Stimulated activated CD4-positive, alpha-beta T cell treated with anti-CD3 and anti-CD28 coated beads, Interleukin-12 subunit alpha, Interleukin-12 subunit beta, amount 100 ng/mL, for 48 hours (primary cell): ENCODE results near the gene DPP4.

Experiments used
- DNase-seq, 3 donors: peaks; one replicate each; pipeline ENCODE4 v3.0.0-alpha.2; 2020; ENCODE audit warnings: low read depth in 2 of 3, low spot score in 1 of 3

Gene DPP4

DNA sequence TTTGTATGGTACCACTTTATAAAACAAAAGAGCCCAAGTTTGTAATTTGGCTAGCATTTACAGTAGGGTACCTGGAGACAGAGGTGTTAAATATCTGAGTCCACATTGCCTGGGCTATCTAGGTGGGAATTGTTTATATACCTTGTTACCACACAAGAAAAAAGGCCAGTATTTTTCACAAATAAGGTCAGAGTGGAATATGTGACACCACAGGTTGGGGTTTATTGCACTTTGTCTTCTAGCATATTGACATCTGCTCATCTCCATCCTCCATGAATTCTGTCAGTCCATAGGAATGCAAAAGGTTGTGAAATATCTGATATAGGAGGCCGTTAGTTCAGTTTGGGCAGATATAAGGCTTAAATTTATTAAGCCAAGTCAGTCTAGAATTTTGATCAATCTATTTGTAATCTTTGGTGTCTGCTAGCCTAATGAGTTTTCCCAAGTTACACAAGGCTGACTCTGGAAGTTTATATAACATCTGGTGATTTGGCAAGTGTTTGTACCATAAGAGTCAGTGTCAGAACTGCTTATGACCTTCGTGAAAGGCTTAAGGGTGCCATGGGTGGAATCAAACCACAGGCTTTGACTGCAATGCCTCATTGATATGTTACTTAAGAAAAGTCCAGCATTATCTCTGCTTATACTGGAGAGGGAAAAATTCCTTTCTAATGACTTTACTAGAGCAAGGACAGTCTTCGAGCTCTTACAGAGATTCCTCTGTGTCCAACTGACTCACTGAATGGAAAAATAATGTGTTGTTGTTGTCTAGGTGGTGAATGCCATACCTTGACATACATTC, 11.3 kb upstream of the DPP4 start:
- no peak for DNase-seq

GRCh38 chr2:162084536-162084935, 10.5 kb upstream of the DPP4 start:
- no peak for DNase-seq

DNA sequence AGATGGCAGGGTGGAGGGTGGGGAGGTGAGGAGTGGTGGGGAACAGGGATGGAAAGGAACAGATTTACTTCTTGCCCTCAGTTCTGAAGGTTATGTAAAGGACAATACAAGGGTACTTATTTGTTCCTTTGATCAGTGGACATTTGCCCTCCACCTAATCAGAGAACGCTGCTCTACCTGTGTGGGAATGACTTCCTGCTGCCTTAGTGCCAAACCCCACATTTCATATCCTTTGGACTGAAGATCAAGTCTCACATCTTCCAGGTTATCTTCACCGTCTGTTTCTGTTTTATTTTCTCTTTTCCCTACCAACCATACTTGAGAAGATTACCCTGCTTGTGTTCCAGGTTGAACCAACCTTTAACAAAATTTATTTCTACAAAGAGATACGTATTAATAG, 8.7 kb upstream of the DPP4 start:
- no peak for DNase-seq

DNA sequence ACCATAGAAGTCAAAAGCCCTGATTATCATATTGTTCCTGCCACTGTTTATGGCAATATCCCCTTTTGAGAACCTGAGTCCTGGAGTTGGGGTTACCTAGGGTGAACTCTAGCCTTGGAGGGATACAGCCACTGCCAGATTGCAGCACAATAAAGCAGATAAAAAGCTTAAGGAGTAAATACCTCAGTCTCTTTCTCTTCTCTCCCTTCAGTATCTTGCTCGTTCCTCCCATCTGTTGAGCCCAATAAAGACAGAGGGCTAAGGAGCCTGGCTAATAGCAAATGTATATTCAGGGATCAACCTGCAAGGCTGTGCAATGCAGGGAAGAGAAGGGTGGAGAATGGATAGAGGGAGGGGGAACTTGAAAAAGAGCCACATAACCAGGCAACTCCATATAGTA, 8.0 kb upstream of the DPP4 start:
- no peak for DNase-seq

GRCh38 chr2:162079514-162079913, 5.5 kb upstream of the DPP4 start:
- DNase-seq: no peak

- no peak for DNase-seq
Observed at GRCh38 chr2:162075689-162076132, 1.7 kb upstream of the DPP4 start.

DNA sequence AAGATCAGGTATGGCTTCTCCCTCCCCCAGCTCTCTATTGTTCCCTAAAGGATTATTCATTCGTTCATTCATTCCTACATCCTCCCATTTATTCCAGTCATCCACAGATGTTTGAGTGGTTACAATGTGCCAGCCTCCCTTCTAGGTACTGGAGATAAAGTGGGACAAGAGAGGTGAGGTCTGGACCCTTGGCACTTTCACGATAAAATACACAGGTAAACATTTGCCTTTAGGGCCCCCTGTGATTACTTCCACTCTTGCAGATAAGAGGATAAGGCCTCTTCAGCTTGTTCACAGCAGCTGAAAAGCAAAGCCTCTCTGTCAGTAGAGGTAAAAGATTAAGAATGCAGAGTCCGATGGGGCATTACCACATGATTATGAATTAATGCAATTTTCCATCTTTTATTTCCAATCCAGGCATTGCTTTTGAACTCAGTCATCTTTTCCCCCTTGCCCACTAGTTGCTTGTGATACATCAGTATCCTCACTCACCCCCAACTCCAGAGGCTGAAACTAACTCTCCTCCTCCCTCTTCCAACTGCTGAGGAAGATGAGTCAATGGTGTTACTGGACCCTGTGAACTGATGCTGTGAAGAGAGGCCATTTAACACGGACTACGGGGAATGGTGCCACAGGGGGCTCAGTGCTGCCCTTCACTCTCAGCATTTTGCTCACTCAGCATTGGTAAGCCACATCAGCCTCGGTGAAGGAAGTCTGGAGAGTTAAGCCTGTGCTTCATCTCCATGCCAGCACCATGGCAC, 1.1 kb upstream of the DPP4 start:
- DNase-seq: no peak

- DNase-seq: no peak
Observed at GRCh38 chr2:162074632-162074895, 549 bp upstream of the DPP4 start.

DNA sequence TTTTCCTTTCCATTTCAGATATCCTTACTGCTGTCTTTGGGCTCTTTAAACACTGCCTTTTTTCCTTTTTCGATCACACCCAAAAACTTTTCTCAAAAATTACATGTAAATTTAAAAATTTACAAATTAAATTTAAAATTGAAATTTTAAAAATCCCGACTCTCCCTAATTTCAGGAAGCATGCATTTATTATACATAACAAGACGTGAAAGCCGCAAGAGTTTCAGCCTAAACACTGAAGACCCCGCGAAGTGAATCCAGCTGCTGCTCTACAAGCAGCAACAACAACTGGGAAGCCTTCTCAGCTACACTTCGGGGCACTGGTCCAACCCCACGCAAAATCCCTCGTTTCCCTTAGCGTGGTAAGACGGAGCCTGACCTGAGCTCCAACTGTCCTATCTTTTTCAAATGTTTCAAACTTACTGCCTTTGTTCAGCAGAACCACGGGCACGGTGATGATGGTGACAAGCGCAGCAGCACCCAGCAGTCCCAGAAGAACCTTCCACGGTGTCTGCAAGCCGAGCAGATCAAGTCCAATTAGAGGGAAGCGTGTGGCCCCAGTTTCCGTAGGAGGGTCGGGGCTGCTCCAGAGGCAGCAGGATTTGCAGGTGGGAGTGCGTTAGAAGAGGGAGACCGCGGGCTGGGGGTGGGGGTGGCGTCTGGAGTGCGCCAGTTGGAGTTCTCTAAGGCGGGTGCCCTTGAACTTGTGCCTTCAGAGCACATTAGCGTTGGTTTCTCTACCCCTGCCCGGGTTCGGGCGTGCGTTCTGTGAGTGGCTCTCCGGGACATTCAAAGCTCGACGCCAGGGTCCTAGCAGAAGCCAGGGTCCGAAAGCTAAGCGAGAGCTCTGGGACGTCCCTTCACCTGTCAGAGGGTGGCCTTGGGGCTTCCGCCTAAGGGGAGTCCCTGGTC, 783 bp downstream of the DPP4 start:
- DNase-seq: peak in 1 of 3 donors; percentile 29

GRCh38 chr2:162072181-162072702, 1.8 kb downstream of the DPP4 start:
- no peak for DNase-seq

- DNase-seq: no peak
Observed at GRCh38 chr2:162071001-162071400, 3.0 kb downstream of the DPP4 start.

GRCh38 chr2:162070228-162070936, 3.6 kb downstream of the DPP4 start:
- no peak for DNase-seq

DNA sequence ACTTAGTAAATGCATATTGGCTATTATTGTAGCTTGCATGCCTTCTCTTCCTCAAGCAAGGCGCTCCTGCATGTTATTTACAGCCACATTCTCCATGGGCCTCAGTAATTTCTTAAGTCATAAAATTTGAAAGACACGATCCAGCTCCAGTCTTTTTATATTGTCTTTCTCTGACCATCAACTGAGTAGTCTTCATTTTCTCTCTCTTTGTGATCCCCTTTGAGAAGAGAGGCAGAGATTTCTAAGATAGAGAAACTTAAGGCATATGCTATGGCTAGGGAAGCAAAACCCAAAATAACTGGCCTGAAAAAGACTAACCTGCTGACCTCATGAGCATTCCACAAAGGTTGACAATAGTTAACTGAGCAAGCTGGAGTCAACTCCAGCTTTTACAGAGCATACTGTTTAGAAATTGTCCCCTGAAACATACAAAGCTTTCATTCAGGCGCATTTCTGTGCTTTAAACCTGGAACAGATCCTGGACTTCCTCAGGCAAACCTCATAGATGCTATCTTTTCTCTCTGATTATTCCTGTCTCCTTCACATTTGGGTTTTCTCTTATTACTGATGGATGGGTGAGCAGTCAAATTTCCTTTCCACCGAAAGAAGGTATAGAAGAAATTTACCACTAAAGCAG, 4.6 kb downstream of the DPP4 start:
- DNase-seq: no peak

- DNase-seq: no peak
Observed at GRCh38 chr2:162067596-162067995, 6.4 kb downstream of the DPP4 start.

DNA sequence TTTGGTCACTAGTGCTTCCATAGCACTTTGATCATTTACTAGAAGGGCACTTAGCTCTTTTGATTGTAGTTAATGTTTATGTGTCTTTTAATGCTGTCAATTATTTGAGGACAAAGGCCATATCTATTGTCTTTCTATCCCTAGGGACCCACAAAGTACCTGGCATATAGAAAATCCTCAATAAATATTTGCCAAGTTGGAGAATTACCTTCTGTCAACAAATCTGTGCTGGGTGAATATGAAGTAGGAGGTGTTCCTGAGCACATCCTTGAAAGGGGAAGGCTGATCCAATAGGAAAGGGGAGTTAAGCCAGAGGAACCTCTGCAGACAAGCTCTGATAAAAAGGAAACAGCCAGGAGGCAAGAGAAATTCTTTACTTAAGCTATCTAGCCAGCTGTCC, 8.2 kb downstream of the DPP4 start:
- DNase-seq: no peak

- DNase-seq: no peak
Observed at GRCh38 chr2:162063899-162064298, 10.1 kb downstream of the DPP4 start.

DNA sequence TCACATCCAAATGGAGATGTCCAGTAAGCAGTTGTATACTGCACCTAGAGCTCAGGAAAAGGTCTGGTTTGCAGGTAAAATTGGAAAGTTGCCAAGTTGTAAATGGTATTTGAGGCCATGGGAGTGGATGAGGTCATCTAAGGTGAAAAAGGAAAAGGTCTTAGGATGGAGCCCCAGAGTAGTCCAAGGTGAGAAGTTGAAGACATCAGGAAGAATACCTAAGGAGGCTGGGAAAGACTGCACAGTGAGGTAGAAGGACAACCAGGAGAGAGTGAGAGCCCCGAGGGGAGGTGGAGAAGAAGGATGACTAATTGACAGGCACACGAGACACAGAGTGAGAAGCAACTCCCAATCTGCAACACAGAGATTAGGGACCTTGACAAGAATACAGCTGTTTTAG, 10.7 kb downstream of the DPP4 start:
- DNase-seq: peak in 1 of 3 donors; percentile 17

DNA sequence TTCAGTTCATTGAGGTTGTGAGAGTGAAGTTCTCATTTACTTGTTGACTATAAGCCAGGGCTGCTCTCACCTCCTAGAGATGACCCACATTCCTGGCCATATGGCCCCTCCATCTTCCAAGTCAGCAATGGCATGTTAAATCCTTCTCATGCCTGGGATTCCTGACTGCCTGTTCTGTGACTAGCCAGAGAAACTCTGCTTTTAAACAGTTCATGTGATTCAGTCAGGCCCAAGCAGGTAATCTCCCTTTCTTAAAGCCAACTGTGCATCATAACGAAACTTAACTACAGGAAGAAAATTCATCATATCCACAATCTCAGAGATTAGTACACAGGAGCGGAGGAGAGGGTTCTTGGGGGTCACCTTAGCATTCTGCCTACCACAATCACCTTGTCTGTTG, 11.5 kb downstream of the DPP4 start:
- DNase-seq: no peak

DNA sequence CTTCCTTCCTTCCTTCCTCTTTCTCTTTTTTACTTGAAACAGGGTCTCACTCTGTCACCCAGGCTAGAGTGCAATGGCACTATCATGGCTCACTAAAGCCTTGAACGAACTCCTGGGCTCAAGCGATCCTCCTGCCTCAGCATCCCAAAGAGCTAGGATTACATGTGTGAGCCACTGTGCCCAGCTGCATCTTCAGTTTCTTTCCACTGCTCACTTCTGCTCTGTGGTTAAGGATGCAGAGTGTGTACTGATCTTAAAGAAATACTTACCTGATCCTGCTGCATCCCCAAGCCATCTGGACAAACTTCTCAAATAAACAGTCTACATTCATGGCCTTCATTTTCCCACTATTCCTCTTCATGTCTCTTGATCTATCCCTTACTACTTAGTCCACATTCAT, 13.0 kb downstream of the DPP4 start:
- no peak for DNase-seq

DNA sequence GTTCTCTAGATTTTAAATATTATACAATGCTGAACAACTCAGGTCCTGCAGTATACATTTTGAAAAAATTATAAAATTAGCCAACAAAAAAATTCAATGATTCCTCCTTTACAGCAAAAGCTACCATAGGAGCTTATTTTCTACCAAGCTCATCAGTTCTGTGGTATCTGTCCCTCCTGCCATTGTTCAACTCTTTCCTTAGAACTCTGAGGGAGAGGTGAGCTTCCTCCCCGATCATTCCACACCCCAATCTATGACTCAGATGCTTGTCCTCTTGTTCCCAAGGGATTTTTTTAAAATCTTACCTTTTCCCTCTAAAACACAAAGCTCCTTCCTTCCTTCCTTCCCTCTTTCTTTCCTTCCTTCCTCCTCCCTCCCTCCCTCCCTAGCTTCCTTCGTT, 13.5 kb downstream of the DPP4 start:
- DNase-seq: no peak
